ENCODE data around the gene PPIL1.

DNA sequence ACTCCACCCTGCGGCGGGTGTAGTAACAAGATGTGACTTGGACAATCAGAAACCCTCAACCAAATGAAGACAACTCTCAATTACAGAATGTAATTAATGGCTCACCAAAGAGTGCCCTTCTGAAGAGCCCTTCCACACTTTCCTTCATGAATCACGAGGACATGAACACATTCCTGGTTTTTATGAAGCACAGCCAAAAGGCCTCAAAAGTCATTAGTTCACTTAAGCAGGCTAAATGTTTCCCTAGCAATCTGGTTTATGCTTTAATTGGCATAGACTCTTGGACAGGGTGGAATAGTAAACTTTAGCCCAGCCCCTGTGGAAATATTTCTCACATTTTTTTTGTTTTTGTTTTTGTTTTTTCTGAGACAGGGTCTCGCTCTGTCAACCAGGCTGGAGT is 55.8 kb downstream of the PPIL1 start:
- TF ChIP-seq, protein P1, sequence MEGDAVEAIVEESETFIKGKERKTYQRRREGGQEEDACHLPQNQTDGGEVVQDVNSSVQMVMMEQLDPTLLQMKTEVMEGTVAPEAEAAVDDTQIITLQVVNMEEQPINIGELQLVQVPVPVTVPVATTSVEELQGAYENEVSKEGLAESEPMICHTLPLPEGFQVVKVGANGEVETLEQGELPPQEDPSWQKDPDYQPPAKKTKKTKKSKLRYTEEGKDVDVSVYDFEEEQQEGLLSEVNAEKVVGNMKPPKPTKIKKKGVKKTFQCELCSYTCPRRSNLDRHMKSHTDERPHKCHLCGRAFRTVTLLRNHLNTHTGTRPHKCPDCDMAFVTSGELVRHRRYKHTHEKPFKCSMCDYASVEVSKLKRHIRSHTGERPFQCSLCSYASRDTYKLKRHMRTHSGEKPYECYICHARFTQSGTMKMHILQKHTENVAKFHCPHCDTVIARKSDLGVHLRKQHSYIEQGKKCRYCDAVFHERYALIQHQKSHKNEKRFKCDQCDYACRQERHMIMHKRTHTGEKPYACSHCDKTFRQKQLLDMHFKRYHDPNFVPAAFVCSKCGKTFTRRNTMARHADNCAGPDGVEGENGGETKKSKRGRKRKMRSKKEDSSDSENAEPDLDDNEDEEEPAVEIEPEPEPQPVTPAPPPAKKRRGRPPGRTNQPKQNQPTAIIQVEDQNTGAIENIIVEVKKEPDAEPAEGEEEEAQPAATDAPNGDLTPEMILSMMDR (IDR thresholded peaks at IDR 0.05) = no peak
- TF ChIP-seq POLR2AphosphoS5 (IDR thresholded peaks at IDR 0.05) (no peak), POLR2A (IDR thresholded peaks at IDR 0.05) (no peak)
